K562 (cell line): Measurements from ENCODE around the gene CARMIL3. TPM values are rescaled to one million over a fixed set of nuclear protein-coding genes. Genes with fewer than 3 reads are reported as not detected.

Experiments
- FOXM1 ChIP-seq, 2 experiments: fragments of 450-650 bp in 1 of 2; sonication (generic) in 1 of 2; formaldehyde crosslinking in 1 of 2; IDR thresholded peaks; 2 replicates each; pipeline versions ENCODE4 v1.6.1 to v1.9.0; 2017 to 2022; ENCODE audit warnings: low read depth in 2 of 2, mild to moderate bottlenecking in 2 of 2, missing genetic modification reagents in 1 of 2, moderate library complexity in 1 of 2
- GATAD2A ChIP-seq: fragments of 450-650 bp; IDR thresholded peaks from 2 replicates; pipeline ENCODE4 v1.6.1; 2017
- polyA plus RNA-seq, 8 experiments: library from polyadenylated mRNA; depleted of rRNA in 4 of 8; stranded (reverse) in 5 of 8; unstranded in 3 of 8; fragments of >200 nt; fragmentation: Nextera tagmentation in 2 of 8; fragmentation: Illumina TruSeq in 1 of 8; extraction: Ambion mirVana in 2 of 8; extraction: Trizol in 1 of 8; gene quantifications; 2 replicates each; pipeline versions ENCODE4 v1.2.1 to v1.2.3, GENCODE V29; 2011 to 2014; ENCODE audit warnings: inconsistent platforms in 1 of 8, missing spikeins in 1 of 8
- total RNA-seq, 7 experiments: library from RNA; depleted of rRNA in 6 of 7; stranded (reverse); fragments of >200 nt in 6 of 7; fragmentation: Illumina TruSeq in 2 of 7; extraction: Trizol in 2 of 7; gene quantifications; 2 replicates each; pipeline versions ENCODE4 v1.2.1 to v1.2.3, GENCODE V29; 2011 to 2021; ENCODE audit warnings: low replicate concordance in 1 of 7
- TF ChIP-seq, protein P1 (sequence below), 2 experiments: fragments of 450-650 bp in 1 of 2; sonication (generic) in 1 of 2; formaldehyde crosslinking in 1 of 2; IDR thresholded peaks; 2 replicates each; pipeline versions ENCODE4 v1.7.1 to v1.9.0; 2016 to 2022; ENCODE audit warnings: inconsistent platforms in 1 of 2, mild to moderate bottlenecking in 1 of 2, missing genetic modification reagents in 1 of 2
- TF ChIP-seq, protein P2 (sequence below): fragments of 450-650 bp; conservative IDR thresholded peaks from 2 replicates; pipeline ENCODE4 v1.6.1; 2016; ENCODE audit warnings: missing genetic modification characterization, low read depth, mild to moderate bottlenecking, missing compliant biosample characterization, moderate library complexity
- TF ChIP-seq, protein P3 (sequence below): fragments of 450-650 bp; IDR thresholded peaks from 2 replicates; pipeline ENCODE4 v1.6.1; 2016; ENCODE audit warnings: missing biosample characterization, missing genetic modification characterization

The CARMIL3 gene
- total and polyA plus RNA-seq, 9 of the 15 experiments (the other 6 are each of a cell fraction or from before 2014, with no cell fraction given), result 0.01 to 0.11 (median 0.05) TPM; not detected in 5

DNA sequence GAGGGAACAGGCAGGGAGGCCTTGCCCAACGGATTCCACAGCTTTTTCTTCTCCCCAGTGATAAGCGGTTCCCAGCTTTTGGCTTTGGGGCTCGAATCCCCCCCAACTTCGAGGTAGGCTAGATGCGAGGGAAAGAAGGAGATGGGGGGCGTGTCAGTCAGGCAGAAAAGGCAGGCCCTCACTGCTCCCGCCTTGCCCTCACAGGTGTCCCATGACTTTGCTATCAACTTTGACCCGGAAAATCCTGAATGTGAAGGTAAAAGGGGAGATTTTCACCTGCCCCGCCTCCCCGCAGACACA is 24.4 kb downstream of the CARMIL3 start (continued):
- TF ChIP-seq, protein P1, sequence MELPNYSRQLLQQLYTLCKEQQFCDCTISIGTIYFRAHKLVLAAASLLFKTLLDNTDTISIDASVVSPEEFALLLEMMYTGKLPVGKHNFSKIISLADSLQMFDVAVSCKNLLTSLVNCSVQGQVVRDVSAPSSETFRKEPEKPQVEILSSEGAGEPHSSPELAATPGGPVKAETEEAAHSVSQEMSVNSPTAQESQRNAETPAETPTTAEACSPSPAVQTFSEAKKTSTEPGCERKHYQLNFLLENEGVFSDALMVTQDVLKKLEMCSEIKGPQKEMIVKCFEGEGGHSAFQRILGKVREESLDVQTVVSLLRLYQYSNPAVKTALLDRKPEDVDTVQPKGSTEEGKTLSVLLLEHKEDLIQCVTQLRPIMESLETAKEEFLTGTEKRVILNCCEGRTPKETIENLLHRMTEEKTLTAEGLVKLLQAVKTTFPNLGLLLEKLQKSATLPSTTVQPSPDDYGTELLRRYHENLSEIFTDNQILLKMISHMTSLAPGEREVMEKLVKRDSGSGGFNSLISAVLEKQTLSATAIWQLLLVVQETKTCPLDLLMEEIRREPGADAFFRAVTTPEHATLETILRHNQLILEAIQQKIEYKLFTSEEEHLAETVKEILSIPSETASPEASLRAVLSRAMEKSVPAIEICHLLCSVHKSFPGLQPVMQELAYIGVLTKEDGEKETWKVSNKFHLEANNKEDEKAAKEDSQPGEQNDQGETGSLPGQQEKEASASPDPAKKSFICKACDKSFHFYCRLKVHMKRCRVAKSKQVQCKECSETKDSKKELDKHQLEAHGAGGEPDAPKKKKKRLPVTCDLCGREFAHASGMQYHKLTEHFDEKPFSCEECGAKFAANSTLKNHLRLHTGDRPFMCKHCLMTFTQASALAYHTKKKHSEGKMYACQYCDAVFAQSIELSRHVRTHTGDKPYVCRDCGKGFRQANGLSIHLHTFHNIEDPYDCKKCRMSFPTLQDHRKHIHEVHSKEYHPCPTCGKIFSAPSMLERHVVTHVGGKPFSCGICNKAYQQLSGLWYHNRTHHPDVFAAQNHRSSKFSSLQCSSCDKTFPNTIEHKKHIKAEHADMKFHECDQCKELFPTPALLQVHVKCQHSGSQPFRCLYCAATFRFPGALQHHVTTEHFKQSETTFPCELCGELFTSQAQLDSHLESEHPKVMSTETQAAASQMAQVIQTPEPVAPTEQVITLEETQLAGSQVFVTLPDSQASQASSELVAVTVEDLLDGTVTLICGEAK (IDR thresholded peaks at IDR 0.05), result no peak
- TF ChIP-seq, protein P1 (CRISPR knock-in tag; IDR thresholded peaks at IDR 0.05), result no peak
- TF ChIP-seq, protein P2, sequence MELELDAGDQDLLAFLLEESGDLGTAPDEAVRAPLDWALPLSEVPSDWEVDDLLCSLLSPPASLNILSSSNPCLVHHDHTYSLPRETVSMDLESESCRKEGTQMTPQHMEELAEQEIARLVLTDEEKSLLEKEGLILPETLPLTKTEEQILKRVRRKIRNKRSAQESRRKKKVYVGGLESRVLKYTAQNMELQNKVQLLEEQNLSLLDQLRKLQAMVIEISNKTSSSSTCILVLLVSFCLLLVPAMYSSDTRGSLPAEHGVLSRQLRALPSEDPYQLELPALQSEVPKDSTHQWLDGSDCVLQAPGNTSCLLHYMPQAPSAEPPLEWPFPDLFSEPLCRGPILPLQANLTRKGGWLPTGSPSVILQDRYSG (tag), result no peak
- TF ChIP-seq, protein P3, sequence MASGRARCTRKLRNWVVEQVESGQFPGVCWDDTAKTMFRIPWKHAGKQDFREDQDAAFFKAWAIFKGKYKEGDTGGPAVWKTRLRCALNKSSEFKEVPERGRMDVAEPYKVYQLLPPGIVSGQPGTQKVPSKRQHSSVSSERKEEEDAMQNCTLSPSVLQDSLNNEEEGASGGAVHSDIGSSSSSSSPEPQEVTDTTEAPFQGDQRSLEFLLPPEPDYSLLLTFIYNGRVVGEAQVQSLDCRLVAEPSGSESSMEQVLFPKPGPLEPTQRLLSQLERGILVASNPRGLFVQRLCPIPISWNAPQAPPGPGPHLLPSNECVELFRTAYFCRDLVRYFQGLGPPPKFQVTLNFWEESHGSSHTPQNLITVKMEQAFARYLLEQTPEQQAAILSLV (tag), result no peak
- TF ChIP-seq FOXM1 (IDR thresholded peaks at IDR 0.05; ENCODE audit: low read depth), result no peak
- TF ChIP-seq FOXM1 (CRISPR knock-in tag; IDR thresholded peaks at IDR 0.05; ENCODE audit: low read depth), result no peak
- no peak for TF ChIP-seq GATAD2A
